Nephron (organoid): ENCODE data around the gene FCHSD2.
A peak's percentile ranks its signal among the peaks of the same experiment; 100 is the strongest.

Experiments used
- H3K27ac Mint-ChIP-seq, 3 experiments: 2 replicates each; pipeline ENCODE4 v1.8.0; 2020; ENCODE audit warnings: mixed read lengths in 3 of 3, mild to moderate bottlenecking in 2 of 3, moderate library complexity in 1 of 3
- H3K27me3 Mint-ChIP-seq: 2 replicates; pipeline ENCODE4 v1.8.0; 2021; ENCODE audit warnings: low read depth, mild to moderate bottlenecking, moderate library complexity, mixed read lengths
- H3K36me3 Mint-ChIP-seq: 2 replicates; pipeline ENCODE4 v1.8.0; 2020; ENCODE audit warnings: low read depth, mixed read lengths
- H3K4me1 Mint-ChIP-seq: 2 replicates; pipeline ENCODE4 v1.8.0; 2020; ENCODE audit warnings: mixed read lengths
- H3K4me3 Mint-ChIP-seq, 3 experiments: 2 replicates each; pipeline ENCODE4 v1.8.0; 2020; ENCODE audit warnings: mild to moderate bottlenecking in 3 of 3, mixed read lengths in 3 of 3, moderate library complexity in 2 of 3
- H3K9me3 Mint-ChIP-seq: 2 replicates; pipeline ENCODE4 v1.8.0; 2020; ENCODE audit warnings: mixed read lengths
- TF ChIP-seq, protein P1 (sequence below), 3 experiments: fragments of 200-600 bp; sonication (generic); IDR thresholded peaks; one replicate each; pipeline ENCODE4 v1.5.0; 2021; ENCODE audit warnings: antibody characterized with exemption in 3 of 3; ENCODE audit not compliant: unreplicated experiment in 3 of 3

FCHSD2 gene

GRCh38 chr11:73055655-73056354, 86.3 kb downstream of the FCHSD2 start:
- Mint-ChIP-seq H3K9me3 (no peaks in the 10 kb centered on the region), H3K4me3 (no peak overlapping the region)

GRCh38 chr11:73055002-73055401, 87.1 kb downstream of the FCHSD2 start:
- Mint-ChIP-seq H3K27ac (no peak overlapping the region), H3K9me3 (no peaks in the 10 kb centered on the region), H3K27me3 (no peaks in the 10 kb centered on the region), H3K36me3 (peaks cover 4% of the 10 kb centered on the region), H3K4me1 (peaks cover 4% of the 10 kb centered on the region), H3K4me3 (no peak overlapping the region)
- TF ChIP-seq, protein P1, sequence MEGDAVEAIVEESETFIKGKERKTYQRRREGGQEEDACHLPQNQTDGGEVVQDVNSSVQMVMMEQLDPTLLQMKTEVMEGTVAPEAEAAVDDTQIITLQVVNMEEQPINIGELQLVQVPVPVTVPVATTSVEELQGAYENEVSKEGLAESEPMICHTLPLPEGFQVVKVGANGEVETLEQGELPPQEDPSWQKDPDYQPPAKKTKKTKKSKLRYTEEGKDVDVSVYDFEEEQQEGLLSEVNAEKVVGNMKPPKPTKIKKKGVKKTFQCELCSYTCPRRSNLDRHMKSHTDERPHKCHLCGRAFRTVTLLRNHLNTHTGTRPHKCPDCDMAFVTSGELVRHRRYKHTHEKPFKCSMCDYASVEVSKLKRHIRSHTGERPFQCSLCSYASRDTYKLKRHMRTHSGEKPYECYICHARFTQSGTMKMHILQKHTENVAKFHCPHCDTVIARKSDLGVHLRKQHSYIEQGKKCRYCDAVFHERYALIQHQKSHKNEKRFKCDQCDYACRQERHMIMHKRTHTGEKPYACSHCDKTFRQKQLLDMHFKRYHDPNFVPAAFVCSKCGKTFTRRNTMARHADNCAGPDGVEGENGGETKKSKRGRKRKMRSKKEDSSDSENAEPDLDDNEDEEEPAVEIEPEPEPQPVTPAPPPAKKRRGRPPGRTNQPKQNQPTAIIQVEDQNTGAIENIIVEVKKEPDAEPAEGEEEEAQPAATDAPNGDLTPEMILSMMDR (IDR thresholded peaks at IDR 0.05; ENCODE audit: unreplicated experiment in 3 of 3) = no peak

More at GRCh38 chr11:73055655-73056354, 86.3 kb downstream of the FCHSD2 start:
- TF ChIP-seq, protein P1 (IDR thresholded peaks at IDR 0.05; ENCODE audit: unreplicated experiment in 3 of 3) = no peak
- no peaks in the 10 kb centered on the region for H3K27me3 Mint-ChIP-seq
- H3K36me3 Mint-ChIP-seq = peaks cover 9% of the 10 kb centered on the region
- no peak overlapping the region for H3K27ac Mint-ChIP-seq
- peaks cover 10% of the 10 kb centered on the region for H3K4me1 Mint-ChIP-seq

DNA sequence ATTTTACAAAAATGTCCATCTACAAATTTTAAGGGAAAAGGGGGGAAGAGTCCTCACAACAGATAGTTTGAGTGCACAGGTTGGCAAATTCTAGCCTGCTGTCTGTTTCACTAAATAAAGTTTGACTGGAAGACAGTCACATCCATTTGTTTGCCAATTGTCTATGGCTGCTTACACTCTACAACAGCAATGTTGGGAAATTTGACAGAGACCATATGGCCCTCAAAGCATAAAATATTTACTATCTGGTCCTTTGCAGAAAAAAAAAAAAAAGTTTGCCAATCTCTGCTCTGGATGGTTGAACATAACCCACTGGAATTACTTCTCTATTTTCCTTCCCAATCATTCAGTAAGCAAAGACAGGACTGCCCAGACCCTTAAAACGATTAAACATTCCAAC, 88.2 kb downstream of the FCHSD2 start:
- TF ChIP-seq, protein P1 (IDR thresholded peaks at IDR 0.05; ENCODE audit: unreplicated experiment in 3 of 3) = no peak
- Mint-ChIP-seq H3K27ac (no peak overlapping the region), H3K9me3 (no peaks in the 10 kb centered on the region), H3K4me1 (peaks cover 4% of the 10 kb centered on the region), H3K36me3 (peaks cover 4% of the 10 kb centered on the region), H3K4me3 (no peak overlapping the region), H3K27me3 (no peaks in the 10 kb centered on the region)

GRCh38 chr11:73048446-73048845, 93.7 kb downstream of the FCHSD2 start:
- Mint-ChIP-seq H3K27me3 (no peaks in the 10 kb centered on the region), H3K27ac (no peak overlapping the region), H3K9me3 (peaks cover 3% of the 10 kb centered on the region), H3K4me1 (peaks cover 13% of the 10 kb centered on the region), H3K4me3 (no peak overlapping the region), H3K36me3 (peaks cover 4% of the 10 kb centered on the region)
- TF ChIP-seq, protein P1 (IDR thresholded peaks at IDR 0.05; ENCODE audit: unreplicated experiment in 3 of 3) = no peak

DNA sequence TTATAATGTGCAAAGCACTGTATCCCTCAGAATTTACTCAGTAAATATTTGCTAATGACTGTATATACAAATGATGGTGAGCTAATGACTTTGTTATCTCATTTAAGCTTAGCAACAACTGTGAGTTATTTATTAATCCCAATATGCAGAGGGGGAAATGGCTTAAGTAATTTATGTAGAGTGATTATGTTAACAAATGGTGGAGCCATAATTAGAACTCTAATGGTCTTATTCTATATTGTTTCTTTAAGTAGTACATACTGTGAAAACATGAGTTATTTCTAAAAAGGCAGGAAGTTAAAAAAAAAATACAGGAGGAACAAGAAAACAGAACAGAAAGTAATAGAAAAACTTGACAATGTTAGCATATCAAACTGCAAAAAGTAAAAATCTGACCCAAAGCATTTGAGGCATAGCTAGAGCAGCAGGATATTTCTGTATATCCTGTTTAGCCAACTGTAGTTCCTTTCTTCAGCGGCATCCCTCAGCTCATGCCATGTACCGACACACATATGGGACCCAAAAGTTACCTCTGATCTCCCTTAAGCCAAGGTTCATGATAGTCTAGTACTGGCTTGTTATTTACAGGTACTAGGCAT, 94.2 kb downstream of the FCHSD2 start:
- H3K4me3 Mint-ChIP-seq = no peak overlapping the region
- H3K27ac Mint-ChIP-seq = peak overlapping the region in 2 of 3 experiments; percentile 16 to 27
- H3K36me3 Mint-ChIP-seq = peaks cover 9% of the 10 kb centered on the region
- H3K4me1 Mint-ChIP-seq = peaks cover 13% of the 10 kb centered on the region
- H3K9me3 Mint-ChIP-seq = peaks cover 5% of the 10 kb centered on the region
- TF ChIP-seq, protein P1 (IDR thresholded peaks at IDR 0.05; ENCODE audit: unreplicated experiment in 3 of 3) = no peak
- no peaks in the 10 kb centered on the region for H3K27me3 Mint-ChIP-seq

DNA sequence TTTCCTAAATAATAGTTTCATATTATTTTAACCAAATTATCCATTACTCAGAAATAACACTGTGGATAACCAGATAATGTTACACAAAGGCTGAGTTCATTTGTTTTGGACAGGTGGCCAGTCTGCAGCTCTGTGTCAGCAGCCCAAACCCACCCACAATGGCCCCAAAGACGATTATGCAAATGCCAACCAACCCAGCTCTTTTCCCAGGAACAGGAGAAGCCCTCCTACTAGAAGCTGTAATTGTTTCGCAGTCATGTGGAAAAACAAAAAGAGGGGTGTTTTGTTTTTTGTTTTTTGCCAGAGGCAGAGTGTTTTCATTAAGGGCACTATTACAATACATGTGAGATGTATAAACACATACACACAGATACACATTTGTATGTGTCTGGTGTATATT, 102.1 kb downstream of the FCHSD2 start:
- Mint-ChIP-seq H3K9me3 (peaks cover 13% of the 10 kb centered on the region), H3K27me3 (no peaks in the 10 kb centered on the region), H3K27ac (no peak overlapping the region), H3K36me3 (peaks cover 29% of the 10 kb centered on the region), H3K4me3 (no peak overlapping the region), H3K4me1 (peaks cover 10% of the 10 kb centered on the region)
- TF ChIP-seq, protein P1 (IDR thresholded peaks at IDR 0.05; ENCODE audit: unreplicated experiment in 3 of 3) = no peak
